ENCODE data around the gene CYBRD1.
"Not testable (repeated sequence)": the region's sequence is repeated elsewhere in the genome, so short reads cannot be mapped to it uniquely, and the experiment has no call there.

CYBRD1 gene, protein sequence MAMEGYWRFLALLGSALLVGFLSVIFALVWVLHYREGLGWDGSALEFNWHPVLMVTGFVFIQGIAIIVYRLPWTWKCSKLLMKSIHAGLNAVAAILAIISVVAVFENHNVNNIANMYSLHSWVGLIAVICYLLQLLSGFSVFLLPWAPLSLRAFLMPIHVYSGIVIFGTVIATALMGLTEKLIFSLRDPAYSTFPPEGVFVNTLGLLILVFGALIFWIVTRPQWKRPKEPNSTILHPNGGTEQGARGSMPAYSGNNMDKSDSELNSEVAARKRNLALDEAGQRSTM

GRCh38 chr2:171522052-171522787 lies at the start of gene CYBRD1:
Gene CYBRD1, plus strand, starts transcription at chr2:171522474. Its CDS starts 72 bp downstream, at chr2:171522546.
- DNase-seq (ENCODE audit: low read depth, low spot score), result peak; percentile 13

DNA sequence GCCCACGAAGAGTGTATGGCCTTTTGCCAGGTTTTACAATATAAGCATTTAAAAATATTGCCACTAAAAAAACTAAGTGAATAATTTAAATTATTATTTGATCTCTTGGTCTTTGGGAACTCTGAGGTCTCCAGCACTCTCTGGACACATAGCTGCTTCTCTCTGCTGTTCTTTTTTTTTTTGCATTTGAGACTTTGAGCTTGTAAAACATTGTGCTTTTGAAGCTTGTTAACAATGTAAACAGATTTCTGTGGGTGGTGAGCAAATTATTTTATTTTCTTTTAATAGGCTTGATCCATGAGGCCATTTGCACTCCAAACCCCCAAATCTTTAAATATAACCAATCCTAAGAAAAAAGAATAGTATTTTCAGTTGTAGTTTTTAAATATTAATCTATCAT lies 46.3 kb upstream of the CYBRD1 start:
- DNase-seq (ENCODE audit: low read depth, low spot score), result no peak

DNA sequence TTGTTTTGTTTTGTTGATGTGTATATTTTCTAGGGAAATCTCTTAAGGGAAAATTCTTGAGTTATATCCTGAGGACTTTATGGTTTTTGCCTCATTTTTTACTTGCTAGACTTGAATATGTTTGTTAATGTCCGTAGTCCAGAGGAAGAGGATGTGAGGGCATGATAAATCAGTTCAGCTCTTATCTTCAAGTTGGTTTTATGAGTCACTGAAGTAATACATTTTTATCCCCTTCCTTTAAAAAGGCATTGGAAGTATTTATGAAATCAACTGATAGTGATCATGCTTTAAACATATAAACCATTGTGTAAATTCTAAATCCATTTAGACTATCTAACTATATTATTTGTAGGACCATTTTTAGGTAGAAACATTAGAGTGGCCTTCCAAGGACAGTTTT lies 43.9 kb upstream of the CYBRD1 start:
- no peak for DNase-seq (ENCODE audit: low read depth, low spot score)

DNA sequence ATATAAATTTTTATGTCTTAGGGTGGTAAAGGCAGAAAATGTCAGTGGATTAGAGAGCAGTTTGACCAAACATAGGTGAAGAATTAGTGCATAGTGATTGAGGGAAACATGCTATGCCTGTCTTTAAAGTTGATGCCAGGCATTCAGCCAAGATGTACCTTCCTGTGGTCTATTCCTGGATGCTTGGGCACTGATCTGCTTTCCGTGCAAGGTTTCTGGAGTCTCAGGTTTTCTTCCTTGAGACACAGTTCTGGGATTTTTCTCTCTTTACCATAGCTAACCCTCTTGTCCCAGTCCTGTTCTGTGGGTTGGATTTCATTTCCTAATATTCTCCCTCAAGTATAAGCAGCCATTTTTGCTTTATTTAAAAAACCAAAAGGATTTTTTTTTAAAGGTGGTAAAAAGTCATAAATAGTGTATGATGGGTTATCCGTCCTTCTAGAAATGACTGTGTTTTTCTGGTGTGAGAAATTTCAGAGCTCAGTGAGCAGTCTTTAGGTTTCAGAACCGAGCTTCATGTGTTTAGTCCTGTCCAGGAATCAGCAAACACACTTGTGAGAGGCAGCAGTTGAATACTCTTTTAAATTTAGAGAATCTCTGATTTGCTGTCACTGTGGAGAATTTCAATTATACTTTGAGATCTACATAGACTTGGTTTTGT lies 43.0 kb upstream of the CYBRD1 start:
- DNase-seq (ENCODE audit: low read depth, low spot score), result no peak

DNA sequence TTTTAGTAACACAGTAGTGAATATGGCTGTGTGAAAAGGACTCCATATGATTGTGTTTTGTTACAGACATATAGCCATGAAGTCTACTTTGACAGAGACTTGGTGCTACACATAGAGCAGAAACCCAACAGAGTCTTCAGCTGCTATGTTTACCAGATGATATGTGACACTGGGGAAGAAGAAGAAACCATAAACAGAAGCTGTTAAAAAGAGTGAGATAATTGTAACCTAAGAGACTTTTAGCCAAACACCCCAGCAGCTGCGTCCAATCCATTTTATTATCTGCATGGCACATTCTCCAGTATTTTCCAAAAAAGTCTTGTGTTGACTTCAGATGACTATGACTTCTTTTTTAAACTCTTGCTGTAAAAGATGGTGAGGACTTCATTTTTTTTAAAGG lies 41.4 kb upstream of the CYBRD1 start:
- no peak for DNase-seq (ENCODE audit: low read depth, low spot score)

GRCh38 chr2:171482308-171482707 lies 40.0 kb upstream of the CYBRD1 start:
- DNase-seq (ENCODE audit: low read depth, low spot score), result no peak

DNA sequence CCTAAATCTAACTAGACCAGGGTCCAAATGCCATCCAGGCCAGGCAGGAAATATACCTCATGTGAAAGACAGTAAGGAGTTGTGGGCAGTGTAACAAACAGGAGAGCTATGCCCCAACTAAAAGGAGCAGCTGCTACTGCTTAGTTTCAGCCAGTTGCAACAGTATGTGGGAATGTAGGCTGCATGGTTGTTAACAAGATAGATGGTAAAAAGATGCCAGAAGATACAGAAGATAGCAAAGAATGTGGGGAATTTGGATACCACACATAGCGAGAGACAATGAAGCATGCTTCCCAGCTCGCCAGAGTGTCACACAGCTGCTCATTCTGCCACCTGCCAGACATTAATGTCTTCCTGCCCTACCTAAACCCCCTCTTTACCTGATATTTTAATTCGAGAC lies 39.4 kb upstream of the CYBRD1 start:
- DNase-seq (ENCODE audit: low read depth, low spot score), result no peak

DNA sequence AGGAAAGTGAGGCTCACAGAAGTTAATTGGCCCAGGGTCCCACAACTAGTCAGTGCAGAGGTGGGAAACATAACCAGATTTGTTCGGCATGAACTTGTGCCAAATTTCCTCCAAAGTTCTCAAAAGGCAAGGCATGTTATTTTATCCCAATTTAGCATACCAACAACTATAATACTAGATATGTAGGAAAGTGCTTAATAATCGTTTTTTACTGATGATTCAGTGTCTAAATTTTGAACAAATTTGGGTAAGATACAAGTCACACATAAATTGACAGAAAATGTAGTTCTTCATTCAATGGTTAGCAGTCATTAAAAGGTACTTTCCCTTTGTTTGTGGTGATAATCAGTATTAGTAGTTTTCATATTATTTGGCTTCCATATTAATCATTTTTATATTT lies 38.5 kb upstream of the CYBRD1 start:
- no peak for DNase-seq (ENCODE audit: low read depth, low spot score)

GRCh38 chr2:171485116-171485515 lies 37.2 kb upstream of the CYBRD1 start:
- no peak for DNase-seq (ENCODE audit: low read depth, low spot score)

DNA sequence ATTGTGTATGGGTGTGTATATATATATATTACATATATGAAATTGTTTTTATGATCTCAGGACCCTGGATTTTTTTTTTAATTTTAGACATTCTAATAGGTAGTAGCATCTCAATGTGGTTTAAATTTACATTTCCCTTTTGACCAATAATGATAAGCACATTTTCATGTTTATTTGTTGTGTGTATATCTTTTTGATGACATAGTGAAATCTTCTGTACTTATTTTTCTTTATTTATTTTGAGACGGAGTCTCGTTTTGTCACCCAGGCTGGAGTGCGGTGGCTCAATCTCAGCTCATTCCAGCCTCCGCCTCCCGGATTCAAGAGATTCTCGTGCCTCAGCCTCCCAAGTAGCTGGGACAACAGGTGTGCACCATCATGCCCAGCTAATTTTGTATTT lies 35.1 kb upstream of the CYBRD1 start:
- no peak for DNase-seq (ENCODE audit: low read depth, low spot score)

GRCh38 chr2:171487803-171488259 lies 34.4 kb upstream of the CYBRD1 start:
- DNase-seq (ENCODE audit: low read depth, low spot score), result no peak

GRCh38 chr2:171490577-171490976 lies 31.7 kb upstream of the CYBRD1 start:
- DNase-seq (ENCODE audit: low read depth, low spot score), result no peak

DNA sequence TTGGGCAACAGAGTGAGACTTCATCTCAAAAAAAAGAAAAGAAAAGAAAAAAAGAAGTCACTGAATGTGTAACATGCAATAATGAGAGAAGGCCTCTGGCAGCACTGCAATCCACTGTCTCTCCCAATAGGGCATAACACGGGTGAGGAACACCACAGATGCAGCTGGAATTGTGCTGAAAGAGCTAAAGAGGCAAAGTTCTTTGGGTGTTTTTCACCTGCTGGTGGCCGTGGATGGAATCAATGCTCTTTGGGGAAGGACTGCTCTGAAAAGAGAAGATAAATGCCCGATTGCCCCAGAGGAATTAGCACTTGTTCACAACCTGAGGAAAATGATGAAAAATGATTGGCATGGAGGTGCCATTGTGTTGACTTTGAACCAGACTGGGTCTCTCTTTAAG lies 31.0 kb upstream of the CYBRD1 start:
- DNase-seq (ENCODE audit: low read depth, low spot score), result no peak

DNA sequence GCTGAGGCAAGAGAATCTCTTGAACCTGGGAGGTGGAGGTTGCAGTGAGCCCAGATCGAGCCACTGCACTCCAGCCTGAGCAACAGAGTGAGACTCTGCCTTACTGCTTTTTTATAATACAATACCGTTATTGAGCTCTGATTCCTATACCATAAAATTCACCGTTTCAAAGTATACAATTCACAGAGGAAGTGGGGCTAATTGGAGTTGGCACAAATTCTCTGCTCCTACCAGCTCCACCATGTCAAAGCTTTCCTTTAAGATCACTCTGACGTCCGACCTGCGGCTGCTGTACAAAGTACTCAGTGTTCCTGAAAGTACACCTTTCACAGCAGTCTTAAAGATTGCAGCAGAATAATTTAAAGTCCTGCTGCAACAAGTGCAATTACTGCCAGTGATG lies 29.6 kb upstream of the CYBRD1 start:
- DNase-seq (ENCODE audit: low read depth, low spot score), result no peak

DNA sequence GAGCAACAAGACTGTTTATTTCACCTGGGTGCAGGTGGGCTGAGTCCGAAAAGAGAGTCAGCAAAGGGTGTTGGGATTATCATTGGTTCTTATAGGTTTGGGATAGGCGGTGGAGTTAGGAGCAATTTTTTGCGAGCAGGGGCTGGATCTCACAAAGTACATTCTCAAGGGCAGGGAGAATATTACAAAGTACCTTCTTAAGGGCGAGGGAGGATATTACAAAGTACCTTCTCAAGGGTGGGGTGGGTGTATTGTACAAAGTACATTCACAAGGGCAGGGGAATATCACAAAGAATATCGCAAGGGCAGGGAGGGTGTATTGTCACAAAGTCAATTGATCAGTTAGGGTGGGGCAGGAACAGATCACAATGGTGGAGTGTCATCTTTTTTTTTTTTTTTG lies 24.6 kb upstream of the CYBRD1 start:
- DNase-seq (ENCODE audit: low read depth, low spot score), result not testable (repeated sequence)

GRCh38 chr2:171505374-171505773 lies 16.9 kb upstream of the CYBRD1 start:
- DNase-seq (ENCODE audit: low read depth, low spot score), result no peak

GRCh38 chr2:171509945-171510731 lies 12.1 kb upstream of the CYBRD1 start:
- no peak for DNase-seq (ENCODE audit: low read depth, low spot score)

- DNase-seq (ENCODE audit: low read depth, low spot score), result no peak
Observed at GRCh38 chr2:171512014-171512413, 10.3 kb upstream of the CYBRD1 start.

DNA sequence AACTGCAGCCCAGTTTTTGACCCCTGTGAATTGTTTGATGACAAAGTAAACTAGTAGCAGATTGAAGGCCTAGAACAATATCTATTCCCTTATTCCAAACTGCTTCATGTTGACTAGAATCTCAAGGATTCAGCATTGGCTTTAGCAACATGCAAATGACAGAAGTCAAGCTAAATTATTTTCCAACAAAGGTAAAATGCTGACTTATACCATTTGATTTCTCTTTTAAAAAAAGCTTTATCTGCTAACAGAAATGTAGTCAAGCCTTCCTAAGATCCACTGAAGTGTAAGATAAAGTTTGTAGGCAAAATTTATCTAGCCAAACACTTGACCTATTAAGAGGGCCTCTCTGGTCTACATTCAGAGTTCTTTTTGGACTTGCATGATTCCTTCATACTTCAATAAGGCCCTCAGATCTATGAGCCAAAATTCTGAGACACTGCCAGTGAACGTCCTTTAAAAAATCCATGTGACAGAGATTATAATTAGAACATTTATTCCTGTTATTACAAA lies 9.5 kb upstream of the CYBRD1 start:
- no peak for DNase-seq (ENCODE audit: low read depth, low spot score)

DNA sequence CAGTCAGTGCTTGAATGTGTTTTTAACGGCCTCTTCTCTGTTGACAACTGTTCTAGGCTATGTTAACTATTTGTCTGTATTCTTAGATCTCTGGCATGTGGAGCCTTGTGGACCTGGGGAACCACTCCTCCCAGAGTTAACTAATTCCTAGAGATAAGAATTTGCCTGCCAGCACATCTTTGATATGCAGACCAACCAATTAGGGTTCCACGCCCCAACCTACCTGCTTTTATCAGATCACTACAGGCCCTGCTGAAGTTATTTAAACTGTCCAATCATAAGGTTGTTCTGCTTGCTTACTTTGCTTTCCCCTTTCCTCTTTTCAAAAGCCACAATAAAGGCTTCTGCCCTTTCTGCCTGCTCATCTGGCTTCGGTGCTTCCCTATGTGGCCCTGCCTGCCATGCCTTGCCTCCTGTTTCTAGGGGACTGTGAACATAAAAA lies 8.5 kb upstream of the CYBRD1 start:
- DNase-seq (ENCODE audit: low read depth, low spot score), result no peak

DNA sequence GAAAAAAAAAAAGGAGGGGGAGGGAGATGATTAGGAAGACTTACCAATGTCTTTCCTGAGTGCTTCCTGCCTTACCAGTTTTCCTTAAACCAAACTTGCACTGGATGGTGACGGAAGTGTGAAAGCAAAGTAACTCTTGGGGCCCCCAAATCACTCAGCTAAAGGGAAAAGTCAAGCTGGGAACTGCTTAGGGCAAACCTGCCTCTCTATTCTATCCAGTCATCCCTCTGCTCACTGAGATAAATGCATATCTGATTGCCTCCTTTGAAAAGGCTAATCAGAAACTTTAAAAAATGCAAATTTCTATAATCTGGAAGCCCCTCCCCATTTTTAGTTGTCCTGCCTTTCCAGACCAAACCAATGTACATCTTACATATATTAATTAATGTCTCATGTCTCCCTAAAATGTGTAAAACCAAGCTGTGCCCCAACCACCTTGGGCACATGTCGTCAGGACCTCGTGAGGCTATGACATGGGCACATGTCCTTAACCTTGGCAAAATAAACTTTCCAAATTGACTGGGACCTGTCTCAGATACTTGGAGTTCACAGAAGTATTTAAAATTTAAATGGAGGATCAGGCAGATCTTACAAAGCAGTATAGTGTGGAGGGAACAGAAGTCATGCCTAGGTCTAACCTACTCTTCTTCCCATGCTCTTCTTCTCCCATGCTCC lies 7.2 kb upstream of the CYBRD1 start:
- no peak for DNase-seq (ENCODE audit: low read depth, low spot score)

All from brain pericyte (primary cell).